OCI-LY1 (cell line): Measurements from ENCODE around the gene ANGEL2.
"Not testable (repeated sequence)": the region's sequence is repeated elsewhere in the genome, so short reads cannot be mapped to it uniquely, and the experiment has no call there.

Experiments used
- H2AFZ ChIP-seq: fragments of 200-600 bp; sonication (generic), shearing (Covaris generic); 2 replicates; pipeline ENCODE4 v1.6.0; 2014; ENCODE audit warnings: antibody characterized with exemption, mild to moderate bottlenecking, low read length
- H3F3A ChIP-seq: fragments of 200-600 bp; sonication (generic), shearing (Covaris generic); 2 replicates; pipeline ENCODE4 v1.6.0; 2014; ENCODE audit warnings: mild to moderate bottlenecking, antibody characterized with exemption, low read length, moderate library complexity; ENCODE audit not compliant: insufficient read depth
- H3K27ac ChIP-seq: fragments of 200-600 bp; sonication (generic); 2 replicates; pipeline ENCODE4 v1.5.1; 2014; ENCODE audit warnings: low read length, mixed run types, mild to moderate bottlenecking, low read depth; ENCODE audit not compliant: poor library complexity, severe bottlenecking
- H3K27me3 ChIP-seq: fragments of 200-600 bp; sonication (generic); 2 replicates; pipeline ENCODE4 v1.6.0; 2014; ENCODE audit warnings: antibody characterized with exemption, mild to moderate bottlenecking, low read length, moderate library complexity; ENCODE audit not compliant: insufficient read depth
- H3K36me3 ChIP-seq: fragments of 200-600 bp; sonication (generic); 2 replicates; pipeline ENCODE4 v1.6.1; 2014; ENCODE audit warnings: mild to moderate bottlenecking, antibody characterized with exemption, low read length, moderate library complexity, mixed read lengths; ENCODE audit not compliant: insufficient read depth
- H3K4me1 ChIP-seq: fragments of 200-600 bp; sonication (generic); 2 replicates; pipeline ENCODE4 v1.5.1; 2014; ENCODE audit warnings: mild to moderate bottlenecking, low read length, moderate library complexity; ENCODE audit not compliant: insufficient read depth, severe bottlenecking
- H3K4me2 ChIP-seq: fragments of 200-600 bp; sonication (generic), shearing (Covaris generic); 2 replicates; pipeline ENCODE4 v1.6.1; 2014; ENCODE audit warnings: low read length
- H3K4me3 ChIP-seq: fragments of 200-600 bp; sonication (generic); 2 replicates; pipeline ENCODE4 v1.5.1; 2014; ENCODE audit warnings: low read length, low read depth, mild to moderate bottlenecking, mixed read lengths; ENCODE audit not compliant: poor library complexity, severe bottlenecking
- H3K79me2 ChIP-seq: fragments of 200-600 bp; shearing (Covaris generic); 2 replicates; pipeline ENCODE4 v1.6.1; 2016; ENCODE audit warnings: mixed run types, low read length, mixed read lengths; ENCODE audit not compliant: insufficient read depth
- H3K9ac ChIP-seq: fragments of 200-600 bp; sonication (generic), shearing (Covaris generic); 2 replicates; pipeline ENCODE4 v1.6.1; 2014; ENCODE audit warnings: mild to moderate bottlenecking, low read length, mixed read lengths
- H3K9me2 ChIP-seq: fragments of 200-600 bp; sonication (generic), shearing (Covaris generic); 2 replicates; pipeline ENCODE4 v1.6.1; 2014; ENCODE audit warnings: low read depth, mild to moderate bottlenecking, low read length, mixed read lengths
- H3K9me3 ChIP-seq: fragments of 200-600 bp; shearing (Covaris generic); 2 replicates; pipeline ENCODE4 v1.6.1; 2014; ENCODE audit warnings: low read length, mixed read lengths
- H4K20me1 ChIP-seq: fragments of 200-600 bp; sonication (generic), shearing (Covaris generic); 2 replicates; pipeline ENCODE4 v1.6.0; 2016; ENCODE audit warnings: mild to moderate bottlenecking, low read length; ENCODE audit not compliant: insufficient read depth
- CTCF ChIP-seq: fragments of 200-600 bp; sonication (generic), shearing (Covaris generic); IDR thresholded peaks from 2 replicates; pipeline ENCODE4 v1.5.1; 2017; ENCODE audit warnings: mild to moderate bottlenecking, antibody characterized with exemption, low read length, moderate library complexity, mixed read lengths
- EZH2 ChIP-seq: fragments of 200-600 bp; sonication (generic), shearing (Covaris generic); IDR thresholded peaks from 2 replicates; pipeline ENCODE4 v1.8.0; 2017; ENCODE audit warnings: borderline replicate concordance, mixed run types, mild to moderate bottlenecking, antibody characterized with exemption, low read length, moderate library complexity, mixed read lengths

The ANGEL2 gene

GRCh38 chr1:213032651-213033050 is 17.0 kb upstream of the ANGEL2 start:
- no peak overlapping the region for H3K4me3 ChIP-seq
- no peaks in the 10 kb centered on the region for H3F3A ChIP-seq
- H3K4me2 ChIP-seq = no peak overlapping the region
- no peaks in the 10 kb centered on the region for H3K9me3 ChIP-seq
- no peak overlapping the region for H2AFZ ChIP-seq
- H3K4me1 ChIP-seq = no peaks in the 10 kb centered on the region
- H3K9ac ChIP-seq = no peak overlapping the region
- H3K9me2 ChIP-seq = no peaks in the 10 kb centered on the region
- TF ChIP-seq CTCF = no peak
- H3K27me3 ChIP-seq = peaks cover 4% of the 10 kb centered on the region; the same call in 1 of the 2 replicates
- H3K79me2 ChIP-seq = no peaks in the 10 kb centered on the region
- H4K20me1 ChIP-seq = no peaks in the 10 kb centered on the region
- no peak overlapping the region for H3K27ac ChIP-seq
- H3K36me3 ChIP-seq = no peaks in the 10 kb centered on the region

- H3F3A ChIP-seq, H2AFZ ChIP-seq, H3K9me3 ChIP-seq, H3K9ac ChIP-seq, H3K9me2 ChIP-seq, H3K4me2 ChIP-seq, H4K20me1 ChIP-seq, H3K79me2 ChIP-seq, H3K4me3 ChIP-seq, H3K27ac ChIP-seq, H3K4me1 ChIP-seq, H3K27me3 ChIP-seq, H3K36me3 ChIP-seq: not testable (repeated sequence)
These were observed 11.4 kb upstream of the ANGEL2 start for GRCh38 chr1:213027024-213027423.

- peaks cover under 1% of the 10 kb centered on the region; the same call in 1 of the 2 replicates for H3K79me2 ChIP-seq
- no peaks in the 10 kb centered on the region; the same call in 1 of the 2 replicates for H3K36me3 ChIP-seq
- no peak overlapping the region for H3K4me2 ChIP-seq
- H3K27me3 ChIP-seq = no peaks in the 10 kb centered on the region
- no peak overlapping the region for H2AFZ ChIP-seq
- 0 out of 2 replicates have a peak, but pooled peaks cover 2% of the 10 kb centered on the region for H3K9me3 ChIP-seq
- H4K20me1 ChIP-seq = no peaks in the 10 kb centered on the region
- no peak overlapping the region for H3K9ac ChIP-seq
- no peaks in the 10 kb centered on the region for H3F3A ChIP-seq
- H3K9me2 ChIP-seq = no peaks in the 10 kb centered on the region
- peaks cover 7% of the 10 kb centered on the region for H3K4me1 ChIP-seq
- TF ChIP-seq CTCF (no peak), EZH2 (no peak)
- H3K4me3 ChIP-seq = no peak overlapping the region
- H3K27ac ChIP-seq = no peak overlapping the region
These were observed 4.3 kb upstream of the ANGEL2 start for GRCh38 chr1:213020016-213020415.

- no peaks in the 10 kb centered on the region for H3K9me3 ChIP-seq
- H3K79me2 ChIP-seq = peaks cover 6% of the 10 kb centered on the region
- H3F3A ChIP-seq = no peaks in the 10 kb centered on the region
- peaks cover 11% of the 10 kb centered on the region for H3K4me1 ChIP-seq
- H4K20me1 ChIP-seq = no peaks in the 10 kb centered on the region
- H2AFZ ChIP-seq = no peak overlapping the region
- H3K4me3 ChIP-seq = no peak overlapping the region
- no peak overlapping the region for H3K27ac ChIP-seq
- H3K4me2 ChIP-seq = no peak overlapping the region
- no peaks in the 10 kb centered on the region for H3K9me2 ChIP-seq
- H3K9ac ChIP-seq = no peak overlapping the region
- H3K27me3 ChIP-seq = no peaks in the 10 kb centered on the region
- H3K36me3 ChIP-seq = no peaks in the 10 kb centered on the region
- no peak for TF ChIP-seq EZH2
- TF ChIP-seq CTCF = no peak
These were observed 3.8 kb upstream of the ANGEL2 start for GRCh38 chr1:213019450-213019849.
